Activated B cell treated with CpG ODN at 0.5 μM for 24 hours (primary cell): ENCODE data around the gene HS6ST3. TPM values are rescaled to one million over a fixed set of nuclear protein-coding genes. Genes with fewer than 3 reads are reported as not detected.

Source experiments
- ATAC-seq: fragments of 200-7000 bp; cut with Tn5 transposase; one replicate; pipeline ENCODE4 v1.10.0; 2021; ENCODE audit warnings: low read depth, mild to moderate bottlenecking, moderate library complexity
- CTCF ChIA-PET: fragments of 350-600 bp; sonication (Branson Sonifier 250); formaldehyde crosslinking; loops from one replicate; lab custom pipeline; 2021; ENCODE audit warnings: antibody characterized with exemption; lab: Charles Lee
- POLR2A ChIA-PET: fragments of 350-600 bp; sonication (Branson Sonifier 250); formaldehyde crosslinking; loops from one replicate; lab custom pipeline; 2021; ENCODE audit warnings: antibody characterized with exemption; lab: Charles Lee
- DNase-seq: peaks from one replicate; pipeline ENCODE4 v3.0.0; 2022
- H3K27ac Mint-ChIP-seq: one replicate; pipeline ENCODE4 v1.8.0; 2020; ENCODE audit warnings: mixed read lengths
- H3K27me3 Mint-ChIP-seq: one replicate; pipeline ENCODE4 v1.8.0; 2021; ENCODE audit warnings: mixed read lengths
- H3K36me3 Mint-ChIP-seq: one replicate; pipeline ENCODE4 v1.8.0; 2021; ENCODE audit warnings: low read depth, mixed read lengths
- H3K4me1 Mint-ChIP-seq: one replicate; pipeline ENCODE4 v1.8.0; 2021; ENCODE audit warnings: mixed read lengths
- H3K4me3 Mint-ChIP-seq: one replicate; pipeline ENCODE4 v1.8.0; 2020; ENCODE audit warnings: mild to moderate bottlenecking, mixed read lengths
- H3K9me3 Mint-ChIP-seq: one replicate; pipeline ENCODE4 v1.8.0; 2020; ENCODE audit warnings: mixed read lengths
- intact Hi-C: fragments of 100-400 bp; cut with micrococcal nuclease; formaldehyde crosslinking; loops from one replicate; pipeline ENCODE4 v1.15.1; 2024
- total RNA-seq: library from RNA; stranded (reverse); gene quantifications from 2 replicates; pipeline ENCODE4 v1.2.3, GENCODE V29; 2022
- TF ChIP-seq, protein P1 (sequence below): fragments of 200-600 bp; IDR thresholded peaks from one replicate; pipeline ENCODE4 v1.8.0; 2022; ENCODE audit warnings: antibody characterized with exemption, mild to moderate bottlenecking

The HS6ST3 gene
- total RNA-seq, 1 donor from 2014 or later: not detected

DNA sequence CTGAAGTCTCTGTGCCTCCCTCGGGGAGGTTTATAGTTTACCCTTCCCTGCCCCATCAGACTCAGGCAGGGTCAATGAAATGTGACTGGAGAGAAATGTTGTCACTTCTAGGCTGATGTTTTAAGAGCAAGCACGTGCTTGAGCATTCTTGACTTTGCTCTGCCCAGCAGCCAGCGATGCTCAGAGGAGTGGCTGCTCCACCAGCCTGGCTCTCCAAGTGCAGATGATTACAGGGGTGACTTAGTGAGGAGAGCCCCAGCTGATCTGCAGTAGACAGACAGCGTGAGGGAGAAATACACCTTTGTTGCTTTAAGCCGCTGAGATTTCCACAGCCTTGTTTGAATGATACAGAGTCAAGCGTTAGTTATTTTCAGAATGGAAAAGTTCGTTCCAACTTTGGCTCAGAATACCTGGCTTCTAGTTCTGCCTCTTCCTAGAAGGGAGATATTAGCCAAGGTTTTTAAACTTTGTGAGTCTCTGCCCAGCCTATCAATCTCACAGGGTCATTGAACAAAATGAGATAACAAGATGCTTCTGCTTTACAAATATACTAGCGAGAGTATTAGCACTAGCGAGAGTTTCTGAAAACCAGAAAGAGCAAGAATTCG, 760.7 kb downstream of the HS6ST3 start:
- Mint-ChIP-seq H3K4me3 (no peak overlapping the region), H3K27ac (no peak overlapping the region), H3K36me3 (no peaks in the 10 kb centered on the region), H3K27me3 (no peaks in the 10 kb centered on the region), H3K4me1 (no peaks in the 10 kb centered on the region), H3K9me3 (no peaks in the 10 kb centered on the region)
- POLR2A ChIA-PET: no interaction called here
- ATAC-seq (no peak), DNase-seq (no peak)
- TF ChIP-seq, protein P1, sequence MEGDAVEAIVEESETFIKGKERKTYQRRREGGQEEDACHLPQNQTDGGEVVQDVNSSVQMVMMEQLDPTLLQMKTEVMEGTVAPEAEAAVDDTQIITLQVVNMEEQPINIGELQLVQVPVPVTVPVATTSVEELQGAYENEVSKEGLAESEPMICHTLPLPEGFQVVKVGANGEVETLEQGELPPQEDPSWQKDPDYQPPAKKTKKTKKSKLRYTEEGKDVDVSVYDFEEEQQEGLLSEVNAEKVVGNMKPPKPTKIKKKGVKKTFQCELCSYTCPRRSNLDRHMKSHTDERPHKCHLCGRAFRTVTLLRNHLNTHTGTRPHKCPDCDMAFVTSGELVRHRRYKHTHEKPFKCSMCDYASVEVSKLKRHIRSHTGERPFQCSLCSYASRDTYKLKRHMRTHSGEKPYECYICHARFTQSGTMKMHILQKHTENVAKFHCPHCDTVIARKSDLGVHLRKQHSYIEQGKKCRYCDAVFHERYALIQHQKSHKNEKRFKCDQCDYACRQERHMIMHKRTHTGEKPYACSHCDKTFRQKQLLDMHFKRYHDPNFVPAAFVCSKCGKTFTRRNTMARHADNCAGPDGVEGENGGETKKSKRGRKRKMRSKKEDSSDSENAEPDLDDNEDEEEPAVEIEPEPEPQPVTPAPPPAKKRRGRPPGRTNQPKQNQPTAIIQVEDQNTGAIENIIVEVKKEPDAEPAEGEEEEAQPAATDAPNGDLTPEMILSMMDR: no peak
- intact Hi-C loops: no loop called here
- CTCF ChIA-PET: no interaction called here

DNA sequence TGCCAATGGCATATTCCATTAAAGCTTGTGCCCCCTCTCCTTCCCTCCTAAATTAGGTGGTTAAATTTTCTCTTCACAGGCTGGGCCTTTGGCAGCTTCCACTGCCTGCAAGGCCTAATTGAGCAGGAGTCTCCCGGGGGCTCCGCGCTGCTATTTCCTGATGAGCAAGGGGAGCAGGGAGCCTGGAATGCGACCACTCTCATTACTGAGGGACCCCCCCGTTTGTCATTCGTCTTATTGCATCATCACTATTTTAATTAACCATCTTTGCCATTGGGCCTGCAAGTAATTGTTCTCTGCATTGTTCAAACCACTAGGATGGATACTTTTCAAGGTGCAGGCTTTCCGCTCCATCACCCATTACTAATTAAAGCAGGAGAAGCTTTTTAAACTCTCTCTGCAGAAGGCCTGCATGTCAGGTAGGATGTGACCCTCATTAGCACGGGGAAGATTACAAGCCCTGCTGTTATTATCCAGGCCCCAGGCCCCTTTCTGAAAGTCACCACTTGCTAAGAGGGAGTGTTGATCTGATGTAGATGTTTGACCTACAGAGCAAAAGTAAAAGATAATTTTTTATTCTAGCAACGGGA, 762.0 kb downstream of the HS6ST3 start:
- TF ChIP-seq, protein P1: no peak
- DNase-seq: no peak
- ChIA-PET POLR2A (no interaction called here), CTCF (no interaction called here)
- H3K27ac Mint-ChIP-seq: no peak overlapping the region
- H3K4me3 Mint-ChIP-seq: no peak overlapping the region
- ATAC-seq: no peak
- no peaks in the 10 kb centered on the region for H3K36me3 Mint-ChIP-seq
- no peaks in the 10 kb centered on the region for H3K4me1 Mint-ChIP-seq
- no peaks in the 10 kb centered on the region for H3K27me3 Mint-ChIP-seq
- intact Hi-C loops: no loop called here
- no peaks in the 10 kb centered on the region for H3K9me3 Mint-ChIP-seq

DNA sequence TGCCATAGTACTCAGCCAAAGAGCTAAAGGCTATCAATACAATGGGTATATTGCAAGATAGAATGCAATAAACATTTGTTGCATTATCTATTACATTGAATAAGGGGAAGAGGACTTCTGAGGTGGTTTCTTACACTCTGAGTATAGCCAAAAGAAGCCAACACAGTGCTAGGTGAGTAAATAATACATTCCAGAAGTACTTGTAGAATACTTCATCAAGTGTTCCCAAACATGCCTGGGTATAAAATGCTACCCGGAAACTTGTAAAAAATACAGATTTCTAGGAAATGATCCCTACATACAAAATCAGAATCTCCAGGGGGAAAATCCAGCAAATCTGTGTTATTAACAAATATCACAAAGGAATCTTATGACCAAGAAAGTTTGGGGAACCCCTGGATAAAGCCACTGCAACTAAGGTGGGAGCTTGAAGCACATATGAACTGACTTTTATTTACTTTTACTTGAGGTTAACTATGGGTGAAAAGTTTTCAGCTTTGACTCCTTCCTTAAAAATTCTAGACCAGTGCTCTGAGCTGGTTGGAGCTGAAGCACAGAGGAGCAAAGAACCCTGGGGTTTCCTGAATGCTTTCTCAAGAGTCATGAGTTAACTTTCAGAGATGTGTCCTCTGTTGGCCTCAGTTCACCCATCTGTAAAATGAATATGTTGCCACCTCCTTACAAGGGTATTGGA, 768.4 kb downstream of the HS6ST3 start:
- no peak for ATAC-seq
- ChIA-PET CTCF (no interaction called here), POLR2A (no interaction called here)
- Mint-ChIP-seq H3K4me3 (no peak overlapping the region), H3K27ac (no peak overlapping the region), H3K36me3 (no peaks in the 10 kb centered on the region), H3K9me3 (peaks cover 3% of the 10 kb centered on the region), H3K27me3 (no peaks in the 10 kb centered on the region), H3K4me1 (no peaks in the 10 kb centered on the region)
- TF ChIP-seq, protein P1: no peak
- intact Hi-C loops: no loop called here
- no peak for DNase-seq

DNA sequence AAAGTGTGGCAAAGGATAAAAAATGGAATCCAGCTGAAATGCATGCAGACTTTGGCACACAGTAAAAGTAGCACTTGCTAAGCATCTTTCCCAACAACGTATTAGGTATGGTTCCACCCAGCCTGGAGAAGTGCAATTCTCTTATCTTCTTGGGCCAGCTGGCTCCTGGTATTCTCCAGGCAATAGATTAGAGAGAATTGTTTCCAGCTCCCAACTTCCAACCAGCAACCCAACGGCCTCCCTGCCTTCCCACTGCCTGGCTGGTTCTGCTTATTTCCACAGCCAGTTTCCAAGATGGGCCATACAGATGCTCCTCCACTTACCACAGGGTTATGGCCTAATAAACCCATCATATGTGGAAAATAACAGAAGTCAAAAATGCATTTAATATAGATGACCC, 771.0 kb downstream of the HS6ST3 start:
- Mint-ChIP-seq H3K4me3 (no peak overlapping the region), H3K27me3 (no peaks in the 10 kb centered on the region), H3K36me3 (no peaks in the 10 kb centered on the region), H3K4me1 (no peaks in the 10 kb centered on the region), H3K27ac (no peak overlapping the region), H3K9me3 (peaks cover 7% of the 10 kb centered on the region)
- CTCF ChIA-PET: no interaction called here
- DNase-seq (no peak), ATAC-seq (no peak)
- TF ChIP-seq, protein P1: no peak
- POLR2A ChIA-PET: no interaction called here
- intact Hi-C loops: no loop called here

DNA sequence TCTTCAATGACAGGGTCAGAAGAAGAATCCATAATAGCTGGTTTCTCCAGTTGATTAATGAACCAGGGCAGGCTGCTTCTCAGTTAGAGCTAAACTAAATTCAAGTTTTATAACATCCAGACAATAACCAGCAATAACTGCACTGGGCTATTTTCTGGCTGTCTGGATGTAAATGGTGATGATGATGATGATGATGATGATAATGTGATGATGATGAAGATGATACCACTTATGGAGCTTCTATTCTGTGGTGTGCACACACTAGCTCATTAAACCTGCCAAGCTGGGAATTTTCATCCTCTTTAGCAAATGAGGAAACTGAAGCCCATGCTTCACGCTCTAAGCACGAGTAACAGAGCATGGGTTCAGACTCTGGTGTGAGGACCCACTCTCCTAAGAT, 772.2 kb downstream of the HS6ST3 start:
- intact Hi-C loops: no loop called here
- H3K4me1 Mint-ChIP-seq: no peaks in the 10 kb centered on the region

More for the DNA sequence above, 772.2 kb downstream of the HS6ST3 start:
- ChIA-PET CTCF (no interaction called here), POLR2A (no interaction called here)
- TF ChIP-seq, protein P1: no peak
- H3K27me3 Mint-ChIP-seq: no peaks in the 10 kb centered on the region
- H3K27ac Mint-ChIP-seq: no peak overlapping the region
- H3K9me3 Mint-ChIP-seq: peaks cover 7% of the 10 kb centered on the region
- ATAC-seq (no peak), DNase-seq (no peak)
- no peak overlapping the region for H3K4me3 Mint-ChIP-seq
- no peaks in the 10 kb centered on the region for H3K36me3 Mint-ChIP-seq
